Measurements from ENCODE around the gene FBXO46.

DNA sequence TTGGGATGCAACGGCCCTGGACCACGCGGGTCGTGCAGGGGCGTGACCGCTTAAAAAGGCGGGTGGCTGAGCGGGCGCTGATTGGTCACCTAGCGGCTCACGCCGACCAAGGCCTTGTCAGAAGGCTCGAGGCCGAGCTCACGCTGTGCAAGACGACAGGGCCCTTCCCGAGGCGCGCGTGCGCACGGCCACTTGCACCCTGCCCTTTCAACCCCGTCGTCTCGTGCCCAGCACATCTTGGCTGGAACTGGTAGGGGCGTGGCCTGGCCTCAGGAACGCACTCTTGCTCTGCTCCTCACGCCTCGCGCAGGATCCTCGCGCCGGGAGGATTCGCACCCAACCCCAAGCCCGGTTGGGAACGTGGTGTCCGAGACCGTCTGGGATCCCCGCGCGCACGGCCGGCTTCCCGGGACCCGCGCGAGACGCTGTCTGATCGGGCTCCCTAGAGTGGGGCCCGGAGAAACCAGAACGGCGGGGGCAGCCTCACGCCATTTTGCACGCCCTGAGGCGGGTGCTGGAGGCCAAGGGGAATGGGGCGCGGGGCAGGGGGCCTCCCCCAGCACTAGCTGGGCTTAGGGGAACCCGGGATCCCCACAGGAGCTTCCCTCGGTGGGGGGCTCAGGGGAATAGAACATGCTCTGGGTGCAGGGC lies 2.6 kb upstream of the FBXO46 start, which contains the start of gene MEIOSIN:
- TF ChIP-seq, protein P1, sequence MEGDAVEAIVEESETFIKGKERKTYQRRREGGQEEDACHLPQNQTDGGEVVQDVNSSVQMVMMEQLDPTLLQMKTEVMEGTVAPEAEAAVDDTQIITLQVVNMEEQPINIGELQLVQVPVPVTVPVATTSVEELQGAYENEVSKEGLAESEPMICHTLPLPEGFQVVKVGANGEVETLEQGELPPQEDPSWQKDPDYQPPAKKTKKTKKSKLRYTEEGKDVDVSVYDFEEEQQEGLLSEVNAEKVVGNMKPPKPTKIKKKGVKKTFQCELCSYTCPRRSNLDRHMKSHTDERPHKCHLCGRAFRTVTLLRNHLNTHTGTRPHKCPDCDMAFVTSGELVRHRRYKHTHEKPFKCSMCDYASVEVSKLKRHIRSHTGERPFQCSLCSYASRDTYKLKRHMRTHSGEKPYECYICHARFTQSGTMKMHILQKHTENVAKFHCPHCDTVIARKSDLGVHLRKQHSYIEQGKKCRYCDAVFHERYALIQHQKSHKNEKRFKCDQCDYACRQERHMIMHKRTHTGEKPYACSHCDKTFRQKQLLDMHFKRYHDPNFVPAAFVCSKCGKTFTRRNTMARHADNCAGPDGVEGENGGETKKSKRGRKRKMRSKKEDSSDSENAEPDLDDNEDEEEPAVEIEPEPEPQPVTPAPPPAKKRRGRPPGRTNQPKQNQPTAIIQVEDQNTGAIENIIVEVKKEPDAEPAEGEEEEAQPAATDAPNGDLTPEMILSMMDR (IDR thresholded peaks at IDR 0.05): no peak
- TF ChIP-seq, protein P2, sequence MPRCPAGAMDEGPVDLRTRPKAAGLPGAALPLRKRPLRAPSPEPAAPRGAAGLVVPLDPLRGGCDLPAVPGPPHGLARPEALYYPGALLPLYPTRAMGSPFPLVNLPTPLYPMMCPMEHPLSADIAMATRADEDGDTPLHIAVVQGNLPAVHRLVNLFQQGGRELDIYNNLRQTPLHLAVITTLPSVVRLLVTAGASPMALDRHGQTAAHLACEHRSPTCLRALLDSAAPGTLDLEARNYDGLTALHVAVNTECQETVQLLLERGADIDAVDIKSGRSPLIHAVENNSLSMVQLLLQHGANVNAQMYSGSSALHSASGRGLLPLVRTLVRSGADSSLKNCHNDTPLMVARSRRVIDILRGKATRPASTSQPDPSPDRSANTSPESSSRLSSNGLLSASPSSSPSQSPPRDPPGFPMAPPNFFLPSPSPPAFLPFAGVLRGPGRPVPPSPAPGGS (IDR thresholded peaks at IDR 0.05): no peak
- TF ChIP-seq POLR2A (IDR thresholded peaks at IDR 0.05; ENCODE audit: low read length): no peak
- no peak for TF ChIP-seq KDM1A (IDR thresholded peaks at IDR 0.05; ENCODE audit: low read depth)
- no peak for TF ChIP-seq RFX5 (IDR thresholded peaks at IDR 0.05)
- TF ChIP-seq RNF2 (IDR thresholded peaks at IDR 0.05; ENCODE audit: borderline replicate concordance, low read depth): no peak
- TF ChIP-seq CEBPB (IDR thresholded peaks at IDR 0.05): no peak
- TF ChIP-seq, protein P3, sequence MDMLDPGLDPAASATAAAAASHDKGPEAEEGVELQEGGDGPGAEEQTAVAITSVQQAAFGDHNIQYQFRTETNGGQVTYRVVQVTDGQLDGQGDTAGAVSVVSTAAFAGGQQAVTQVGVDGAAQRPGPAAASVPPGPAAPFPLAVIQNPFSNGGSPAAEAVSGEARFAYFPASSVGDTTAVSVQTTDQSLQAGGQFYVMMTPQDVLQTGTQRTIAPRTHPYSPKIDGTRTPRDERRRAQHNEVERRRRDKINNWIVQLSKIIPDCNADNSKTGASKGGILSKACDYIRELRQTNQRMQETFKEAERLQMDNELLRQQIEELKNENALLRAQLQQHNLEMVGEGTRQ (IDR thresholded peaks at IDR 0.05): no peak
